GM04504 (cell line): ENCODE measurements around the gene TMEM243.

Experiments used
- DNase-seq: peaks from one replicate; pipeline ENCODE4 v3.0.0-alpha.2; 2012; ENCODE audit warnings: low read depth

The TMEM243 gene

GRCh38 chr7:87155788-87156187 lies 63.7 kb downstream of the TMEM243 start:
- no peak for DNase-seq

GRCh38 chr7:87154569-87154968 lies 65.0 kb downstream of the TMEM243 start:
- DNase-seq, result no peak

- DNase-seq, result no peak
These were observed 65.4 kb downstream of the TMEM243 start for GRCh38 chr7:87154166-87154565.

- DNase-seq, result no peak
These were observed 66.5 kb downstream of the TMEM243 start for GRCh38 chr7:87152897-87153641.

- DNase-seq, result peak; percentile 93
These were observed 67.2 kb downstream of the TMEM243 start, which contains the start of gene DMTF1 for GRCh38 chr7:87152112-87152896. TSS of gene DMTF1 (plus strand) at chr7:87152453. CDS start at chr7:87164942, 12,489 bp downstream.

- DNase-seq, result no peak
These were observed 67.8 kb downstream of the TMEM243 start for GRCh38 chr7:87151729-87152111.

GRCh38 chr7:87151002-87151728 lies 68.4 kb downstream of the TMEM243 start:
- DNase-seq, result no peak

- no peak for DNase-seq
These were observed 71.1 kb downstream of the TMEM243 start for GRCh38 chr7:87148332-87148955.

- DNase-seq, result no peak
These were observed 72.0 kb downstream of the TMEM243 start for GRCh38 chr7:87147500-87147899.

GRCh38 chr7:87146740-87147386 lies 72.7 kb downstream of the TMEM243 start:
- no peak for DNase-seq
